ENCODE data around the gene CACHD1. TPM values are rescaled to one million over a fixed set of nuclear protein-coding genes. Genes with fewer than 3 reads are reported as not detected.

CACHD1 gene
- polyA plus RNA-seq, 3 donors: 56.6 to 61.6 (median 58.2) TPM

GRCh38 chr1:64659478-64660138 is 189.7 kb downstream of the CACHD1 start:
- DNase-seq (ENCODE audit: extremely low read depth in 1 of 11, low read depth in 9 of 11, low spot score in 4 of 11): no peak

DNA sequence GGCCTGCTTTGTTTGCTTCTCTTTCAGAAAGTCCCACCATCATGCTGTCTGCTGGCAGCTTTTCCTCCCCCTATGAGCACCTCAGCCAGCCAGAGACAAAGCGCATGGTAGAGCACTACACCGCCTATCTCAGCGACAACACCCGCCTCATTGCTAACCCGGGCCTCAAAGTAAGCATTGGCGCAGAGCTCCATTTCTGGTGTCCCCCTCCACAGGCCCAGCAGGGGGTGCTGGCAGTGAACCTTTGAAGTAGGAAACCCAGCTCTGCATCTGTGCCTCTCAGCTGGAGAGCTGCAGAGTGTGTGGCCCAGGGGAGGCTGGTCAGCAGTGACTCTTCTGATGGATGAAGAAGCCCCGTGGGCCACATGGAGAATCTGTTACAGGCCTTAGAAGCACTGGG is 193.7 kb downstream of the CACHD1 start:
- no peak for DNase-seq (ENCODE audit: extremely low read depth in 1 of 11, low read depth in 9 of 11, low spot score in 4 of 11)

- no peak for DNase-seq (ENCODE audit: extremely low read depth in 1 of 11, low read depth in 9 of 11, low spot score in 4 of 11)
Observed at GRCh38 chr1:64664299-64664698, 194.4 kb downstream of the CACHD1 start.

DNA sequence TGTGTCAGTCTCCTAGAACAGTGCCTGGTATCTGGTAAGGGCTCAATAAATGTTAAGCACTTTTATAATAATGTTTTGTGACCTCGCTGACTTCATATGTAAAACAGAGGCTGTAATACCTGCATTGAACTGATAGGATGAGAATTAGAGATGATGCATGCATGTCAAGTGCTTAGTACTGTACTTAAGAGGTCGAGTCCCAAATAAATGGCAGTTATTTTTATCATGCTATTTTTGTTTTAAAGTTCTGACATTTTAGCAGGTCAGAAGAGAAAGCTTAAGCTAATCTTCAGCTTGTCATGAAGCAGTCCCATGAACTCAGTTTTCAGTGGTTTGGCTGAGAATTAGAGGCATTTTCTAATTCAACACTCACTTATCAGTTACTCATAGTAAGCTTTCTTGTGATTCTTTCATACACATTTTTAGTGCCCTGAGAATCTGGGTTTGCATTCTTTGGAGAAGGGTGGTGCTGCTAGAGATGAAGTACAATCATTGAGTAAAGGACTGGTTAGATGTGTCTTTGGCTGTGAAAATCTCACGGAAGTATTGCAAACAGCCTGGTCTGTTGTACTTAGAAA is 199.3 kb downstream of the CACHD1 start:
- no peak for DNase-seq (ENCODE audit: extremely low read depth in 1 of 11, low read depth in 9 of 11, low spot score in 4 of 11)

- DNase-seq (ENCODE audit: extremely low read depth in 1 of 11, low read depth in 9 of 11, low spot score in 4 of 11): no peak
Observed at GRCh38 chr1:64675718-64676345, 205.9 kb downstream of the CACHD1 start.

DNA sequence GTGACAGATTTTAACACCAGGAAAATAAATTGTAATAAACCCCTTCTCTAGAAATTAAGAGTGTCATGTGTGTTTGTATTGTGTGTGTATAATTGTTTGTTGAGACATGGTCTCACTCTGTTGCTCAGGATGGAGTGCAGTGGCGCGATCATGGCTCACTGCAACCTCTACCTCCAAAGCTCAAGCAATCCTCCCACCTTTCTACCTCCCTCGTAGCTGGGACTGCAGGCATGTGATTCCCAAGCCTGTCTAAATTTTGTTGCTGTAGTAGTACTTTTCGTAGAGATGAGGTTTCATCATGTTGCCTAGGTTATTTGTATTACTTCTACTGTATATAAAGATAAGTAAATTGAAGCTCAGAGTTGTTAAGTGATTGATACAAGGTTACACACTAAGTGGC is 206.5 kb downstream of the CACHD1 start:
- DNase-seq (ENCODE audit: extremely low read depth in 1 of 11, low read depth in 9 of 11, low spot score in 4 of 11): no peak

DNA sequence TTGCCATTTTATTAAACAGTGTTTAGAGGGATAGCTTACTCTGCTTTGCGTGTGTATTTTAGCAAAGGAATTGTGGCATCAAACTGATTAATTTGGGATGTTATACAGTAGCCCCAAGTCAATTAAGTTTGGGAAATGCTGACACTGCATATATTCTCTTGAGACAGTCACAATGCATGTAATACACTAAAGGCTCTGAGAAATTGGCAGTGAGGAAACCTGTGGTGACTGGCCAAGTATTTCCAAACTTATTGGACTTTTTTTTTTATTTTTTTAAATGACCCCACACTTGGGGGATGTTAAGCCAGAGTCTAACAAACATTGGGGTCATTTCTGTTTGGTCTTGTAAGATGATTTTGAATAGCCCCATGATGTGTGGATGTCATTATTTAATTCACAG is 207.6 kb downstream of the CACHD1 start:
- no peak for DNase-seq (ENCODE audit: extremely low read depth in 1 of 11, low read depth in 9 of 11, low spot score in 4 of 11)

DNA sequence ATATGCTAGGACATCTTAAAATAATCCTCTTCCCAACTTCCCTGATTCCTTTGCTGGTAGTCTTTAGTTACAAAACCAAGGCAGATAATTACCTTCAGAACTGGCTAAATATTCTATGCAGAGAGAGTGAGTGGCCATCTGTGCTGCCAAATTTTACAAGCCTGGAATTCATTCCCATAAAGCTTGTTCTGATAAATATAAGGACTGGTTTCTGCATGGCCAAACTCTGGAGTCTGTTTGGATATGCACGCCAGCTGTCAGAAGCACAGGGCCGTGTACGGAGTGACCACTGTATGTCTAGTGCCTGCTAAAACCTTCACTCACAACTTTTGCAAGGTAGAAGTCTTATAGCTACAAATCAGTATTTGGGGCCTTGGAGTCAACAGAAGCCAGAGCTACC is 208.4 kb downstream of the CACHD1 start:
- DNase-seq (ENCODE audit: extremely low read depth in 1 of 11, low read depth in 9 of 11, low spot score in 4 of 11): no peak

GRCh38 chr1:64679177-64679576 is 209.2 kb downstream of the CACHD1 start:
- no peak for DNase-seq (ENCODE audit: extremely low read depth in 1 of 11, low read depth in 9 of 11, low spot score in 4 of 11)

DNA sequence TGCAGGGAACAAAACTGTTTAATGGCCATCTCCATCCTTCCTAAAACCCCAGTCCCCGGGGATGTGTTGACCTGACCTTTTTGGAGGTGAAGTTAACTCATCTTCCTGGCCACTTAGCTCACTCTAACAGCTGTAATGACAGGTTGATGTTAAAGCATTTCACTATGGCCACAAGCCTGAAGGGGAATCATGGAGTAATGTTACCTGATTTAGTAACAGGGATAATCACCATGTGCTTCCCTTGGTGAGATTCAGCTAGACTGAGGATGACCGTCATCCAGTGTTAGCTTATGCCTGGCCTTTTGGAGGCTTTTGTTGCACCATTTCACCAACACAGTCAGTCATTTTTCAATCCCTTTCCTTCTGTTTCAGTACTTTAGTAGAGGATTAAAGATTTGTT is 210.7 kb downstream of the CACHD1 start:
- no peak for DNase-seq (ENCODE audit: extremely low read depth in 1 of 11, low read depth in 9 of 11, low spot score in 4 of 11)

DNA sequence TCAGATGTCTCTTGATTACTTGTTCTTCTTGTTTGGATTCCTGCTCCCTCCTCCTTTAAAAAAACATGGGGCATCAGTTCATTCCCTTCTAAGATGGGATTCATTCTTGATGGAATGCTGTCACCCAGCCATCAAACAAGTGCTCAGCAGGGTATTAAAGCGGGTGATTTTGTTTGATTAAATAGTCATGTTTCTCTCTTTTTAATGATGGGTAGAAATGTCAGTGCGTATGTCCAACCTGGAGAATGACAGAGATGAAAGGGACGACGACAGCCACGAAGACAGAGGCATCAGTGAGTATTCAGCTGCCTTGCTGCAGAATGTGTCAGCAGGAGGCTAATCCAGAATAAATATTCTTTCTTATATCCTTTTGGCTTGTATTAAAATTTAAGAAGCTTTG is 211.1 kb downstream of the CACHD1 start:
- DNase-seq (ENCODE audit: extremely low read depth in 1 of 11, low read depth in 9 of 11, low spot score in 4 of 11): no peak

DNA sequence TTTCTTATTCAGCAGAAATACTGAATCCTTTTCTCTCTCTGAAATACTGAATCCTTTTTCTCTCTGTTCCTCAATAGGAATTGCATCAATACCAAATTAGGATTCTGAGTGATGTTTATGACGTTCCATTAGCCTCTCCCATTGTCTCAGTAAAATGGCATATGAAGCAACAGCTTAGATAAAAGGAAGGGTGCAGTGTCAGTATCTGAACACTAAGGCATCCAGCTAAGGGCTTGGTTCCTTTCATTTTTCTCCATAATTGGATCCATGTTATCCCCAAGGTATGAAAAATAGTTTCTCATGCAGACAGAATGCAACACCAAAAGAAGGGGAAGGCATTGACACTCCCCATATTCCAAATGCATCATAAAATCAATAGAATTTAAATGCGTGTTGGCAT is 213.5 kb downstream of the CACHD1 start:
- DNase-seq (ENCODE audit: extremely low read depth in 1 of 11, low read depth in 9 of 11, low spot score in 4 of 11): no peak

- DNase-seq (ENCODE audit: extremely low read depth in 1 of 11, low read depth in 9 of 11, low spot score in 4 of 11): no peak
Observed at GRCh38 chr1:64685217-64685616, 215.3 kb downstream of the CACHD1 start.

- no peak for DNase-seq (ENCODE audit: extremely low read depth in 1 of 11, low read depth in 9 of 11, low spot score in 4 of 11)
Observed at GRCh38 chr1:64685765-64686341, 215.9 kb downstream of the CACHD1 start.

DNA sequence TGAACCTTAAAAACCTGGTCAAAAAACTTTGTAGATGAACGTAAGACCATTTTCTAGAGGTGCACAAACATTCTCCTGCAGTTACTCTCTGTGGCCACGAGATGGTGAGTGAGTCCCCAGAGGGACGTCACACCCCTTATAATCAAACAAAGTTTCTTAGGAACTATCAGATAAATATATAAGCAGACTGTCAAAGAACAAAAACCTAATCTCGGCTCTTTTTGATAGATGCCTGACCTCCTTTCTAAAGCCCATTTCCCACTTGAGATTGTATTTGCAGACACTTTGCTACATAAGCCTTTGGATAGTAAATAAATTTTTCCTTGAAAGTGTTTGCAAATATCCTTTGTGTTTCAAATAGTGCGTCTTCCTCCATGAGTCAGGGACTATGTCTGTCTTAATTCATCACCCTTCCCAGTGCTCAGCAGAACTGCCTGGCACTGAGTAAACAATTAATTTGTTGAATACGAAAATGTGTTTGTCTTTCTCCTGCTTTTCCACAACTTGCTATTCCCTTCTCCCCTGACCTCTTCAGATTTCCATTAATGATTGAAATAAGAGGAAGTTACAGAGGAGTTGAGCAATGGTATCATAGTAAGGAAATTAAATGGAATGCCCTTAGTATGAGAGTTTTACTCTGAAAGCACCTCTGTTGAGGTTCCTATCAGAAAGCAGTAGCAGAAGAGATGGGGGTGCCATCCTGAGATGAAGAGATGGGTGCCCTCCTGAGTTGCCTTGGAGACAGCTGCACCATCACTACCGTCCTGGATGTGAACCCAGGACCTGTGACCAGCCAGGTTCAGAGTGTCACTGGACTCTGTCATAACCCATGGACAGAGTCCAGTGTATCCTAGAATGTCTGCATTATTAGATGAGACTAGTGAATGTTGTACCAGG is 217.1 kb downstream of the CACHD1 start:
- peak in 6 of 11 donors; percentile 13 to 21 (median 18) for DNase-seq (ENCODE audit: extremely low read depth in 1 of 11, low read depth in 9 of 11, low spot score in 4 of 11)

GRCh38 chr1:64687725-64688327 is 217.9 kb downstream of the CACHD1 start:
- DNase-seq (ENCODE audit: extremely low read depth in 1 of 11, low read depth in 9 of 11, low spot score in 4 of 11): no peak

GRCh38 chr1:64691626-64692025 is 221.7 kb downstream of the CACHD1 start:
- DNase-seq (ENCODE audit: extremely low read depth in 1 of 11, low read depth in 9 of 11, low spot score in 4 of 11): no peak

DNA sequence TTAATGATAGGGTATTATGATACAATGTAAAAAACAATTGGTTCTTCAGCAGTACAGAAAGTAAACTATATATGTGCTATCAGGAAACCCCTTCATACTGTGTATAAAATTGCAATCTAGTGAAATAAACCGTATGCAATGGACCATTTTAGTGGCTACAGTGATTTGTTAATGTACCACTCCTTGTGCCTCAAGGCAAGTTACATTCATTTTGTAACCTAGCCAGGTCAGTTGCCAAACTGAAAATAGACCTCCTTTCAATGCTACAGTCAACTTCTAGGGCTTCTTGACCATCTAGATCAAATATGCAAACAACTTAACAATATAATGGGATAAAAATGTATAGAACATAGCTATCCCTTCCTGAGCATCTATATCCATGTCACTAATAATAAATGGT is 223.0 kb downstream of the CACHD1 start:
- no peak for DNase-seq (ENCODE audit: extremely low read depth in 1 of 11, low read depth in 9 of 11, low spot score in 4 of 11)

- DNase-seq (ENCODE audit: extremely low read depth in 1 of 11, low read depth in 9 of 11, low spot score in 4 of 11): no peak
Observed at GRCh38 chr1:64693406-64693805, 223.5 kb downstream of the CACHD1 start.
